Mucosa of rectum (tissue), 2 donors: ENCODE measurements around the gene UBXN11.

Experiments used
- H3K27ac ChIP-seq, 2 donors: one replicate each; pipeline ENCODE4 v1.7.0; 2013; ENCODE audit warnings: inconsistent platforms in 2 of 2, low read depth in 2 of 2, low read length in 2 of 2
- H3K27me3 ChIP-seq, 2 donors: one replicate each; pipeline ENCODE4 v1.7.0; 2013; ENCODE audit warnings: low read length in 2 of 2; ENCODE audit not compliant: control insufficient read depth in 2 of 2, insufficient read depth in 2 of 2
- H3K36me3 ChIP-seq, 2 donors: one replicate each; pipeline ENCODE4 v1.7.0; 2013; ENCODE audit warnings: low read length in 2 of 2; ENCODE audit not compliant: control insufficient read depth in 2 of 2, insufficient read depth in 2 of 2
- H3K4me1 ChIP-seq, 2 donors: one replicate each; pipeline ENCODE4 v1.7.0; 2013; ENCODE audit warnings: low read length in 2 of 2, mild to moderate bottlenecking in 1 of 2; ENCODE audit not compliant: control insufficient read depth in 2 of 2, insufficient read depth in 2 of 2
- H3K4me3 ChIP-seq, 2 donors: one replicate each; pipeline ENCODE4 v1.7.0; 2013; ENCODE audit warnings: low read length in 2 of 2
- H3K9ac ChIP-seq, 2 donors: one replicate each; pipeline ENCODE4 v1.7.0; 2013; ENCODE audit warnings: low read length in 2 of 2, low read depth in 1 of 2, mild to moderate bottlenecking in 1 of 2
- H3K9me3 ChIP-seq, 2 donors: one replicate each; pipeline ENCODE4 v1.7.0; 2013; ENCODE audit warnings: low read length in 2 of 2; ENCODE audit not compliant: control insufficient read depth in 2 of 2
- donor health status: healthy.
- donor health status: Normal muscosa, but diverticular disease.

UBXN11 gene

GRCh38 chr1:26280333-26281042 lies 25.9 kb downstream of the UBXN11 start:
- H3K4me1 ChIP-seq: peaks cover 69 to 81% of the 10 kb centered on the region in 2 donors
- peaks cover 11 to 12% of the 10 kb centered on the region in 2 donors for H3K36me3 ChIP-seq
- peak overlapping the region; percentile 84 to 97 for H3K9ac ChIP-seq

GRCh38 chr1:26279456-26280332 lies 26.7 kb downstream of the UBXN11 start, which contains the start of gene SH3BGRL3:
SH3BGRL3 (plus strand) TSS chr1:26280086; CDS start chr1:26280156, 70 bp downstream.
- H3K4me3 ChIP-seq: peak within 1 kb of the TSS; percentile 75 to 82
- no peaks in the 10 kb centered on the region for H3K27me3 ChIP-seq
- H3K9ac ChIP-seq: peak within 1 kb of the TSS; percentile 91 to 97
- peaks cover 63 to 75% of the 10 kb centered on the region in 2 donors for H3K4me1 ChIP-seq
- H3K27ac ChIP-seq: peak within 1 kb of the TSS; percentile 94 to 98
- peaks cover 11 to 12% of the 10 kb centered on the region in 2 donors for H3K36me3 ChIP-seq
- no peaks in the 10 kb centered on the region for H3K9me3 ChIP-seq

More at GRCh38 chr1:26280333-26281042, 25.9 kb downstream of the UBXN11 start:
- H3K9me3 ChIP-seq: no peaks in the 10 kb centered on the region
- peak overlapping the region; percentile 94 to 98 for H3K27ac ChIP-seq
- H3K4me3 ChIP-seq: peak overlapping the region; percentile 75 to 82
- H3K27me3 ChIP-seq: no peaks in the 10 kb centered on the region

- Histone ChIP-seq H3K4me1 (peaks cover 58 to 68% of the 10 kb centered on the region in 2 donors), H3K27me3 (no peaks in the 10 kb centered on the region), H3K36me3 (peaks cover 11 to 12% of the 10 kb centered on the region in 2 donors), H3K9me3 (no peaks in the 10 kb centered on the region), H3K9ac (peak overlapping the region; percentile 91 to 97), H3K27ac (peak overlapping the region; percentile 94 to 98), H3K4me3 (peak overlapping the region; percentile 75 to 82)
These were observed 27.5 kb downstream of the UBXN11 start for GRCh38 chr1:26278724-26279455.

- Histone ChIP-seq H3K4me1 (peaks cover 58 to 64% of the 10 kb centered on the region in 2 donors), H3K9ac (peak overlapping the region; percentile 76 to 79), H3K4me3 (peak overlapping the region; percentile 37 to 82), H3K9me3 (no peaks in the 10 kb centered on the region), H3K27me3 (no peaks in the 10 kb centered on the region), H3K36me3 (peaks cover 11% of the 10 kb centered on the region in 2 donors), H3K27ac (peak overlapping the region; percentile 94 to 98)
These were observed 28.1 kb downstream of the UBXN11 start for GRCh38 chr1:26278303-26278702.

- H3K4me1 ChIP-seq: peaks cover 56 to 61% of the 10 kb centered on the region in 2 donors
- H3K27ac ChIP-seq: peak overlapping the region; percentile 94 to 98
These were observed 28.7 kb downstream of the UBXN11 start for GRCh38 chr1:26277719-26278118.

GRCh38 chr1:26277261-26277661 lies 29.2 kb downstream of the UBXN11 start:
- H3K9me3 ChIP-seq: no peaks in the 10 kb centered on the region
- H3K27ac ChIP-seq: peak overlapping the region; percentile 94 to 98
- H3K4me3 ChIP-seq: peak overlapping the region; percentile 37 to 45
- H3K9ac ChIP-seq: peak overlapping the region; percentile 76 to 79
- H3K4me1 ChIP-seq: peaks cover 54 to 57% of the 10 kb centered on the region in 2 donors
- peaks cover 11 to 14% of the 10 kb centered on the region in 2 donors for H3K36me3 ChIP-seq
- no peaks in the 10 kb centered on the region for H3K27me3 ChIP-seq

More at GRCh38 chr1:26277719-26278118, 28.7 kb downstream of the UBXN11 start:
- H3K9me3 ChIP-seq: no peaks in the 10 kb centered on the region
- no peaks in the 10 kb centered on the region for H3K27me3 ChIP-seq
- H3K4me3 ChIP-seq: peak overlapping the region; percentile 37 to 45
- H3K9ac ChIP-seq: peak overlapping the region; percentile 76 to 79
- H3K36me3 ChIP-seq: peaks cover 11 to 13% of the 10 kb centered on the region in 2 donors

- Histone ChIP-seq H3K4me3 (peak overlapping the region; percentile 3 to 25), H3K4me1 (peaks cover 48 to 52% of the 10 kb centered on the region in 2 donors), H3K36me3 (peaks cover 12 to 18% of the 10 kb centered on the region in 2 donors), H3K9me3 (no peaks in the 10 kb centered on the region), H3K9ac (peak overlapping the region; percentile 26 to 76), H3K27ac (peak overlapping the region; percentile 94 to 98), H3K27me3 (no peaks in the 10 kb centered on the region)
These were observed 30.0 kb downstream of the UBXN11 start for GRCh38 chr1:26276432-26276838.

GRCh38 chr1:26275580-26276431 lies 30.6 kb downstream of the UBXN11 start:
- Histone ChIP-seq H3K4me3 (peak overlapping the region; percentile 8 to 28), H3K36me3 (peaks cover 13 to 17% of the 10 kb centered on the region in 2 donors), H3K9me3 (no peaks in the 10 kb centered on the region), H3K9ac (peak overlapping the region; percentile 10 to 76), H3K27ac (peak overlapping the region; percentile 94 to 98), H3K27me3 (no peaks in the 10 kb centered on the region), H3K4me1 (peaks cover 42 to 45% of the 10 kb centered on the region in 2 donors)
